NCI-H1436 (cell line): Measurements from ENCODE around the gene SRRM3.
"Not testable (repeated sequence)": the region's sequence is repeated elsewhere in the genome, so short reads cannot be mapped to it uniquely, and the experiment has no call there.

Source experiments
- DNase-seq: peaks from one replicate; lab custom pipeline; 2025; lab: John Stamatoyannopoulos, UW

The SRRM3 gene

DNA sequence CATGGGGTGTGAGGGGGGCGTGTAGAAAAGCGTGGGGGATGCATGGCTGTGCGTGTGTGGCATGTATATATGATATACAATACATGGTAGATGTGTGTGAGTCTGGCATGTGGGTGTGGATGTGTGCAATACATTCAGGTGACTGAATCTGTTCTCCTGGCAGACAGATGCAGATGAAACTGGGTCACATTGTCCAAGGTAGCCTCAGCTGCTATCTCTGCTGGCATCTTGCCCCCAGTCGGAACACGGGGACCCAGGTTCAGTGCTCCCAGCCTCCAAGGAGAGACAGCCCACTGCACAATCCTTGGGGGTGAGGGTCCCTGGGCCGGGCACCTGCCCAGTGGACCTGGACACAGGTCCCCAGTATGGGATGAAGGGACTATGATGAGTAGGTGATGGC lies 12.4 kb upstream of the SRRM3 start:
- no peak for DNase-seq

GRCh38 chr7:76191783-76192240 lies 9.9 kb upstream of the SRRM3 start:
- no peak for DNase-seq

DNA sequence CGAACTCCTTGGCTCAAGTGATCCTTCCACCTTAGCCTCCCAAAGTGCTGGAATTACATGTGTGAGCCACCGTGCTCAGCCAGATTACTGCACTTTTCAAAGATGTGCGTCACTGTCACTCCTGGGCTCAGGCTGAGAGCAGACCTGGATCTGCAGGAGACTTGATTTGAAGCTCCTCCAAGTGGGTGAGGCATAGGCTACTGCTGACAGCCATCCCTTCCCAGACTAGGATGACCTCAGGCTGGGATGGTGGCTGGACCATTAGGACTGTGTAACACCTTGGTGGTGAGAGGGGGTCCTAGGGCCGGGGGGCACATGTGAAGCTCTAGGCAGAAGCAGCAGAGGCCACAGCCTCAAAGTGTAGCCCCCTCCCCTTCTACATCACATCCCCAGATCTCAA lies 8.2 kb upstream of the SRRM3 start:
- no peak for DNase-seq

- DNase-seq: no peak
Observed at GRCh38 chr7:76193883-76194282, 7.8 kb upstream of the SRRM3 start.

DNA sequence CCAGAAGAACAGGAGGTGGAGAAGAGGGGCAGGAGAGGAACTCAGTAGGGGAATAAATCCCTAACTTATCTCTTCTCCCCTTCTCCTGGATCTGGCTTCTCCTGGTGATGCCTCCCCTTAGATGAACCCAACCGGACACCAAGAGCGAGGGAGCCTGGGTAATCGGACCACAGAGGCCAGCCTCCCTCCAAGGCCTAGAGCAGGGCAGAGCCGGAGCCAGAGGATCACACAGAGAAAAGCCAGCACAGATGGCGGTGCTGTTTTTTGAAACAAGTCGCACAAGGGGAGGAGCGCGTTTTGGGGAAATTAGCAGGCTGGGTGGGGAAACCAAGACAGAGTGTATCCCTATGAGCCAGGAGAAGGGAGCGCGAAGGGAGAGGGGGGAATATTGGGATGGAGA lies 4.9 kb upstream of the SRRM3 start:
- DNase-seq: no peak

- DNase-seq: no peak
Observed at GRCh38 chr7:76198202-76198601, 3.5 kb upstream of the SRRM3 start.

DNA sequence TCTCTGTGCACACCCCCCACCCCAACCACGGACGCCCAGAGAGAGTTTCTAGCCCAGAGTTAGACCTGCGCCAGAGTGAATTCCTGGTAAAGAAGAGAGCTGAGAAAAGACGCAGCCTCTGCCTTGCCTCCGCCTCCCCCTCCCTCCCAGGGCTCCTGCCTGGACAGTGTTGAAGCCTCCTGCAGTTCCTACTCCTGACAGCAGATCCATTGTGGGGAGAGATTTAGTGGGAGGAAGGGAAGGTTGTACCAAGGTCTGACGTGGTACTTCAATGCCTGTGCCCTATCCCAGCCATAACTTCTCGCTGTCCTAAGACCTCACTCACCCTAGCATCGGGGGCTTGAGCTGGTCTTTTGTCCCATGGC lies 952 bp downstream of the SRRM3 start:
- no peak for DNase-seq

- no peak for DNase-seq
Observed at GRCh38 chr7:76204147-76204546, 2.5 kb downstream of the SRRM3 start.

GRCh38 chr7:76206633-76207032 lies 4.9 kb downstream of the SRRM3 start:
- DNase-seq: no peak

DNA sequence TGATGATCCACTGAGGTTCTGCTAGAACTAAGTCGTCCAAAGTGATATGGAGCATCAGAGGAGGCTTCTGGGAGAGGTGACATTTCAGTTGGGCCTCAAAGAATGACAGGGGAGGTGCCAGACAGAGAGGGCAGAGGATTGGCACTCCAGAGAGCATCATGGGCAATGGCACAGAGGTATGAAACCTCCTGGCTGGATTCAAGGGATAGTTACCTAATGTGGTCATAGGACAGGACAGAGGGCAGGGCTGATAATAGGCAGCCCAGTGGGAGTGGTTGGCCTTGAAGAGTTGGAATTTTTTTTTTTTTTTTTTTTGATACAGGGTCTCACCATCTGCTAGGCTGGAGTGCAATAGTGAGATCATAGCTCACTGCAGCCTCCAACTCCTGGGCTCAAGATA lies 7.6 kb downstream of the SRRM3 start:
- DNase-seq: no peak

DNA sequence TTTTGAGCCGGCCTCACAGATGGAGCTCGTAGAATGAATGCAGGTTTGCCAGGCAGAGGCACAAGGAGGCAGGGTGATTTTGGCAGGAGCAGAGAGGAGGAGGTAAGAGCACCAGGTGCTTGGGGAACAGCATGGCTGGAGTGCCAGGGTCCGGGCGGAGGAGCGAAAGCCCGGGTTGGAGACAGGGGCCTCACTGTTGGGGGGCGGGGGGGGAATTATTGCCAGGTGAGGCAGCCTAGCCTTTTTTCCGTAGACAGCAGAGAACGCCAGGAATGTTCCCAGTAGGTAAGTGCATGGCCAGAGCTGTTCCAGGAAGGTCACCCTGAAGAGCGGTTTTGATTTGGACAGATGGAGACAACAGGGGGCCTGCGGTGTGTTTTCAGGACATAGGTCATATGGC lies 9.5 kb downstream of the SRRM3 start:
- no peak for DNase-seq

- not testable (repeated sequence) for DNase-seq
Observed at GRCh38 chr7:76215349-76215748, 13.7 kb downstream of the SRRM3 start.

DNA sequence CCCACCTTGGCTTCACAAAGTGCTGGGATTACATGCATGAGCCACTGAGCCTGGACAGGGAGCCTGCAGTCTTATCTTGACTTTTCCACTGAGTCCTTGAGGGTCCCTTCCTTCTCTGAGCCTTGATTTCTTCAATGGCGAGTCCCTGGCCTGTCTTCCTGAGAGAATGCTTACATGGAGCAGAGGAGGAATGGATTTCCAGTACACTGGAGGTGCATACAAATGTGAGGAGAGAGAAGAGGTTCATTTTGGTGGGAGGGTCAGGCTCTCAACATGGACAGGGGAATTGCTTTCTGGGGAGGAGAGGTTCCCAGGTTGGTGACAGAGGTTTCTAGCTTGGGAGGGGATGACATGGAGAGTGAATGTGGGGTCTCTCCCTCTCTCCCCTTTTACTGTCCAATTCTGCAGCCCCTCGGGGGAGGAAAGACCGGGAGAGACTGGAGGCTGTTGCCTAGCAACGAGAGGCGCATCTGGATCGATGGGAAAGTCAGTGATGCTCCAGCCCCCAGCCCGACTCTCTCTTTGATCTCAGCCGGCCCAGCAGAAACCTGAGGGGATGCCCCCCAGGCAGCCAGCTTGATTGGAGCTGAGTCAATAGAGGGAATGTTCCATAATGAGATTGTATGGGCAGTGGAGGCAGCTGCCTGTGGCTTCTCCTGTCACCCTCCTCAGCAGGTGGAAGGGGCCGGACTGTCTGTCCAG lies 14.8 kb downstream of the SRRM3 start:
- DNase-seq: no peak

GRCh38 chr7:76217942-76218566 lies 16.4 kb downstream of the SRRM3 start:
- no peak for DNase-seq

DNA sequence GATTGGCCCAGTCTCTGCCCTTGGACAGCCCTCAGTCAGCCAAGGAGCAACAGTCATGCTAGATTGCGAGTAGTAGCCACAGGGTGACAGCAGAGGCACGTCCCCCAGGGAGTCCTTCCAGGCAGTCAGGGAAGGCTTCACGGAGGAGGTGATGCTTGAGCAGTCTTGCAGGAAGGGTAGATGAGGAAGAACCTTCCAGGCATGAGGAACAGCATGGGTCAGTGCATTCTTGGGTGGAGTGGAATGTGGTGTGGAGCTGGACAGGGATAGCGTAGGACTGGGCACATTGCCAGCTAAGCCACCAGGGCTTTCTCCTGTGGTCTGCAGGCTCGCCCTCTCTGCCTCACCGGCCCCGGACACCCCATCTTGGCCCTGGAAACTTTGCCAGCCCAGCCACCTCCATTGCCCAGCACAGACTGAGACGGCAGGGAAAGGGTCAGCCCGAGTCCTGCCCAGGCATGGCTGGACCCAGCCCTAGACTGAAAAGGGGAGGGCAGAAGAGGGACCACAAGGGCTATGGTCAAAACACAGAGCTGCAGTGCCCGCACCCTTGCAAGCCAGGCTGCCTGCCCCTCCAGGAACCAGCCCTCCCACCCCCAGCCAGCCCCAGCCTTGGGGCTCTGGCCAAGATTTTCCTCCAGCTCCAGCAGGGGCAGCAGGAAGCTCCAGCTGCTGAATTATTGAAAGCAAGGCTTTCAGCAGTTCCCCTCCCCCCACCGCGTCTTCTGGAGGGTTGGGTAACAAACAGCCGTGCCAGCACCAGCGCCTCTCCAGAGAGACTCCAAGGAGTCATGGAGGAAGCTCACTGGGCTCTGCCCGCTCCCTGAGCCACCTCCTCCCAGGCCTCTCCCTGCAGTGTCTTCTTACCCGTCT lies 18.7 kb downstream of the SRRM3 start:
- no peak for DNase-seq

GRCh38 chr7:76222333-76222732 lies 20.6 kb downstream of the SRRM3 start:
- no peak for DNase-seq

DNA sequence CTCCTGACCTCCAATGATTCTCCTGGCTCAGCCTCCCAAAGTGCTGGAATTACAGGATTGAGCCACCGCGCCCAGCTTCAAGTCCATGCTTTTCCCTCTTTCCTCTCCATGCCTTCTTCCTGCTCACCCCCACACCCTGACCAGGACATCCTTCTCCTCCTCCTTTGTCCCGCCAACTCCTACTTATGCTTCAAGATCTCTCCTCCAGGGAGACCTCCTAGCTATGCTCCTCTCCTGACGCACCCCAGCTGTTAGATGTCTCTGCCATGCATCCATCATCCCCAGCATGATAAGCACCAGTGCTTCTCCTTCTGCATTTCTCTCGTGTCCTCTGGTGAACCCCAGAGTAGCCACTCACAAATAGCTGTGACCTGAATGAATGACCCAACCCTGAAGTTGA lies 21.1 kb downstream of the SRRM3 start:
- no peak for DNase-seq

DNA sequence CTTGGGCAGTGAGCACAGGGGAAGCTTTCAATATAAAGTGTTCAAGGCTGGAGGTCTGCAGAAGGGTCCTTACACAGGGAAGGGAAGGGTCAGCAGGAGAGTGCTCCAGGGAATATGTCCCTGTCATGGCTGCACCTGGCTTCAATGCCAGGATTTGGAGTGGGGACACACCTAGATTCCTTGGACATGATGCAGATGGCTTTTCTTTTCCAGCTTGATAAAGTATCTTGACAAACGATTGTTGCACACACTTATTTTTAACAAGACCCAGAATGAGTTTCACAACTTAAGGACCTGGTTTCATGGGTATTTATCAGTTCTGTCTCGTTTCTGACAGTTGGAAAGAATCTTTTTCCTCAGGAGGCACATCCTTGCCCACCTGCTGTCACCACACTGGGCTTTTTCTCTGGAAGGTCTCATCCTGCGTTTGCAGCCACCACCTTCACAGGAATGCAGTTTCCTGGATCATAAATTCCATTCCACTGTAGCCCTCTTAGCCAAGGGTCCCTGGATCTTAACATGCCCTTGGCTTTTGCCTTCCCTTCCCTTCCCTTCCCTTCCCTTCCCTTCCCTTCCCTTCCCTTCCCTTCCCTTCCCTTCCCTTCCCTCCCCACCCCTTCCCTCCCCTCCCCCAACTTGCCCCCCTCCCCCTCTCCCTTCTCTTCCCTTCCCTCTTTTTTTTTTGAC lies 21.7 kb downstream of the SRRM3 start:
- DNase-seq: no peak

GRCh38 chr7:76224695-76225094 lies 23.0 kb downstream of the SRRM3 start:
- DNase-seq: peak; percentile 37

GRCh38 chr7:76225379-76225778 lies 23.7 kb downstream of the SRRM3 start:
- DNase-seq: no peak

GRCh38 chr7:76225951-76226350 lies 24.3 kb downstream of the SRRM3 start:
- DNase-seq: no peak

DNA sequence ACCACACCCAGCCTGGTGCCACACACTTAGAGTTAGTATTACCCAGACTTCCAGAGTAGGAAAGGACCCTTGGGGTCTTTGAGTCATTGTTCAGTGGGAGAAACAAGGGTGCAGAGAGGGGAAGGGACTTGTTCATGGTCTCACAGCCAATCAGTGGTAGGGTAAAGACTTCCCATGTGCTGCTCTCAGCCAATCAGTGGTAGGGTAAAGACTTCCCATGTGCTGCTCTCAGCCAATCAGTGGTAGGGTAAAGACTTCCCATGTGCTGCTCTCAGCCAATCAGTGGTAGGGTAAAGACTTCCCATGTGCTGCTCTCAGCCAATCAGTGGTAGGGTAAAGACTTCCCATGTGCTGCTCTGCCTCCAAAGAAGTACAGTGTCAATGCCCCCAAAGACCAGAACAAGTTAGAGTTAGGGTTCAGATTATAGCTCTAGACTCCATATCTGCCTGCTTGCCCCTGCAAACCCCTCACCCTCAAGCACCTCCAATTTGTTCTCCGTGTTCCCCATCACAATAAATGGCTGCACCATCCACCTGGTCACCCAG lies 25.3 kb downstream of the SRRM3 start:
- DNase-seq: not testable (repeated sequence)
